ENCODE results near the gene KRTAP10-10.
"Not testable (repeated sequence)": the region's sequence is repeated elsewhere in the genome, so short reads cannot be mapped to it uniquely, and the experiment has no call there.

The KRTAP10-10 gene

DNA sequence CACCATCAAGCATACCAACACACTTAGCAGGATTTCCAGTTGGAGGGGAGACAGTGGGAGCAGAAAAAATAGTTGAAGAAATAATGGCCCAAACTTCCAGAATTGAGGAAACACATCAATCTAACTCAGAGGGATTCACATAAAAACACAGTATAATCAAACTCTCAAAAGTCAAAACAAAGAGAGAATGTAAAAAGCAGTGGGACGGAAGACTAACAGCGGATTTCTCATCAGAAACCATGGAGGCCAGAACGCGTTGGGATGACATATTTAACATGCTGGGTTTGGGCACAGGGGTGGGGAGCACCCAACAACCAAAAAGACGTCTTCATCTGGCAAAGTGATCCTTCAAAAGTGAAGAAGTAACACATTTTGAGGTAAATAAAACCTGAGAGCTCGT, 17.3 kb upstream of the KRTAP10-10 start:
- no peak for DNase-seq (ENCODE audit: low spot score)
- in situ Hi-C loops (cut with MboI; ENCODE audit: low sequenced_read_pairs, unreplicated experiment): no loop called here
- TF ChIP-seq, protein P1, sequence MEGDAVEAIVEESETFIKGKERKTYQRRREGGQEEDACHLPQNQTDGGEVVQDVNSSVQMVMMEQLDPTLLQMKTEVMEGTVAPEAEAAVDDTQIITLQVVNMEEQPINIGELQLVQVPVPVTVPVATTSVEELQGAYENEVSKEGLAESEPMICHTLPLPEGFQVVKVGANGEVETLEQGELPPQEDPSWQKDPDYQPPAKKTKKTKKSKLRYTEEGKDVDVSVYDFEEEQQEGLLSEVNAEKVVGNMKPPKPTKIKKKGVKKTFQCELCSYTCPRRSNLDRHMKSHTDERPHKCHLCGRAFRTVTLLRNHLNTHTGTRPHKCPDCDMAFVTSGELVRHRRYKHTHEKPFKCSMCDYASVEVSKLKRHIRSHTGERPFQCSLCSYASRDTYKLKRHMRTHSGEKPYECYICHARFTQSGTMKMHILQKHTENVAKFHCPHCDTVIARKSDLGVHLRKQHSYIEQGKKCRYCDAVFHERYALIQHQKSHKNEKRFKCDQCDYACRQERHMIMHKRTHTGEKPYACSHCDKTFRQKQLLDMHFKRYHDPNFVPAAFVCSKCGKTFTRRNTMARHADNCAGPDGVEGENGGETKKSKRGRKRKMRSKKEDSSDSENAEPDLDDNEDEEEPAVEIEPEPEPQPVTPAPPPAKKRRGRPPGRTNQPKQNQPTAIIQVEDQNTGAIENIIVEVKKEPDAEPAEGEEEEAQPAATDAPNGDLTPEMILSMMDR (IDR thresholded peaks at IDR 0.05; ENCODE audit: borderline replicate concordance, control extremely low read depth, extremely low read depth, insufficient read depth, missing control alignments): no peak

DNA sequence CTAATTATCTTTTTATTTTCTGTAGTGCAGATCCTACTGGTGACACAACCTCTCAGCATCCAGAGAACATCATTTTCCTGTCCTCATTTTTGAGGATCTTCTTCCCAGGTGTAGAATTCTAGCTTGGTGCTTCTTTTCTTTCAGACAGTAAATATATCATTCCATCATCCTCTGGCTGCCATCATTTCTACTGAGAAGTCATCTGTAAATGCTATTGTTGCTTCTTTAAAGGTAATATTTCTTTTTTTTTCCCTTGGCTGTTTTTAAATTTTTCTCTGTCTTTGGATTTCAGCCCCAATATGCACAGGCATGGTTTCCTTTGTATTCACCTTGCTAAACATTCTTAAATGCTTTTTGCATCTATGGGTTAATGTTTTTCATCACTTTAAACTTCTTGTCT, 13.6 kb upstream of the KRTAP10-10 start:
- in situ Hi-C loops (cut with MboI; ENCODE audit: low sequenced_read_pairs, unreplicated experiment): no loop called here
- DNase-seq (ENCODE audit: low spot score): no peak
- TF ChIP-seq, protein P1 (IDR thresholded peaks at IDR 0.05; ENCODE audit: borderline replicate concordance, control extremely low read depth, extremely low read depth, insufficient read depth, missing control alignments): no peak

DNA sequence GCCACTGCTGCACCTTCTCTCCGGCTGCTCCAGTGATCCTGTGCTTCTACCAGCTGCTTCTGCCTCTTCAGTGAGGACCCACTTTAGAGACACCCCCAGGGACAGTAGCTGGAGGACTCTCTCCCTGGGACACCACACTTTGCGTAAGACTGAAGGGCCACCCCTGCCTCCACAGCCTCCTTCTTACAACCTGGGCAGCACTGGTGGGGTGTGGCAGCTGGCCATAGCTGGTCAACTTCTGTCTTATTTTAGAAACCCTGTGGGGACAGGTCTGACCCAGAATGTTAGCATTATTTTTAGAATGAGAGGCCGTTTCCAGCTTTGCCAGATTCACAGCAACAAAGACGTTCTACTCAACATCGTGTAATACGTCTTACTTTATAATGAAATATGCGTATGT, 11.4 kb upstream of the KRTAP10-10 start:
- TF ChIP-seq, protein P1 (IDR thresholded peaks at IDR 0.05; ENCODE audit: borderline replicate concordance, control extremely low read depth, extremely low read depth, insufficient read depth, missing control alignments): no peak
- no peak for DNase-seq (ENCODE audit: low spot score)
- in situ Hi-C loops (cut with MboI; ENCODE audit: low sequenced_read_pairs, unreplicated experiment): no loop called here

DNA sequence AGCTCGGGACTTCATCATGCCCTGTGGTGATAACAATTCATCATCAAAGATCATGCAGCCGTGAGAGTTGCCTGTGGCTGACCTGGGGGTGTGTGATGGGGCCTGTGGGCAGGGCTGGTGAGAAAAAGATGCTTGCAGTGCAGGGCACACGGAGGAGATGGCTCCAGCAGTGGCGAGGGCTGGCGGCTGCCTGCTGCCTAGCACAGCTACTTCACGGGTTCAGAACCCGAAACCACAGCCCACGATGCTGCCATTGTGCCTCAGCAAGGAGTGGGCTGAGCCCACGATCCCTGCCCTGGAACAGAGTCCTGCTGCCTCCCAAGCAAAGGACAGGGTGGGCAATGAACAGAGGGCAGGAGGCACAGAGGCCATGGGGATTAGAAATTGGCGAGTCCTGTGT, 10.9 kb upstream of the KRTAP10-10 start:
- no peak for DNase-seq (ENCODE audit: low spot score)
- TF ChIP-seq, protein P1 (IDR thresholded peaks at IDR 0.05; ENCODE audit: borderline replicate concordance, control extremely low read depth, extremely low read depth, insufficient read depth, missing control alignments): no peak
- in situ Hi-C loops (cut with MboI; ENCODE audit: low sequenced_read_pairs, unreplicated experiment): no loop called here

DNA sequence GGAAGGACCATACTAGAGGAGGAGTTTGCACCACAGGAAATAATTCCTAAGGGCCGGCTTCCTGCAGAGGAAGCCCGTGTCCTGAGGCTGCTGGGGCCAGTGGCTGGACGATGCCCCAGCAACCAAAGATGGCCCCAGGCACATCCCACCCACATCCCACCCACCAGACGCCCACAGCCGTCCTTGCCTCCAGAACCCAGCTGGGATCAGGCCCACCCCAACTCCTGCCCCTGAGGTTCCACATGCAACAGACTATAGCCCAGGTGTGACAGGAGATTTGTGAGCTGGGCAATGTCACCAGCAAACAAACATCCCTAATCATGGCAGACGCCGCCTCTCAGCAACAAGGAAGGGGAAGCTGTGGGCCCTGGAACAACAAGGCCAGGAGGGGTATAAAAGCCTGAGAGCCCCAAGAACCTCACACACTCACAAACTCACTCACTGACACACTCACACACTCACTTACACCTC, 10.4 kb upstream of the KRTAP10-10 start, which contains the start of gene KRTAP10-9:
KRTAP10-9 (plus strand) TSS at position 421 of the 471 bp plus-strand sequence. CDS start 79 bp downstream, outside the sequence.
- DNase-seq (ENCODE audit: low spot score): no peak
- TF ChIP-seq, protein P1 (IDR thresholded peaks at IDR 0.05; ENCODE audit: borderline replicate concordance, control extremely low read depth, extremely low read depth, insufficient read depth, missing control alignments): no peak
- in situ Hi-C loops (cut with MboI; ENCODE audit: low sequenced_read_pairs, unreplicated experiment): no loop called here

DNA sequence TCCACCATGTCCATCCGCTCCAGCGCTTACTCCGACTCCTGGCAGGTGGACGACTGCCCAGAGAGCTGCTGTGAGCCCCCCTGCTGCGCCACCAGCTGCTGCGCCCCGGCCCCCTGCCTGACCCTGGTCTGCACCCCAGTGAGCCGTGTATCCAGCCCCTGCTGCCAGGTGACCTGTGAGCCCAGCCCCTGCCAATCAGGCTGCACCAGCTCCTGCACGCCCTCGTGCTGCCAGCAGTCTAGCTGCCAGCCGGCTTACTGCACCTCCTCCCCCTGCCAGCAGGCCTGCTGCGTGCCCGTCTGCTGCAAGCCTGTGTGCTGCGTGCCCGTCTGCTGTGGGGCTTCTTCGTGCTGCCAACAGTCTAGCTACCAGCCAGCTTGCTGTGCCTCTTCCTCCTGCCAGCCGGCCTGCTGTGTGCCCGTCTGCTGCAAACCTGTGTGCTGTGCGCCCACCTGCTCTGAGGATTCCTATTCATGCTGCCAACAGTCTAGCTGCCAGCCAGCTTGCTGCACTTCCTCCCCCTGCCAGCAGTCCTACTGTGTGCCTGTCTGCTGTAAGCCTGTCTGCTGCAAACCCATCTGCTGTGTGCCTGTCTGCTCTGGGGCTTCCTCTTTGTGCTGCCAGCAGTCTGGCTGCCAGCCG, 9.9 kb upstream of the KRTAP10-10 start:
- in situ Hi-C loops (cut with MboI; ENCODE audit: low sequenced_read_pairs, unreplicated experiment); DNase-seq (ENCODE audit: low spot score): not testable (repeated sequence)

DNA sequence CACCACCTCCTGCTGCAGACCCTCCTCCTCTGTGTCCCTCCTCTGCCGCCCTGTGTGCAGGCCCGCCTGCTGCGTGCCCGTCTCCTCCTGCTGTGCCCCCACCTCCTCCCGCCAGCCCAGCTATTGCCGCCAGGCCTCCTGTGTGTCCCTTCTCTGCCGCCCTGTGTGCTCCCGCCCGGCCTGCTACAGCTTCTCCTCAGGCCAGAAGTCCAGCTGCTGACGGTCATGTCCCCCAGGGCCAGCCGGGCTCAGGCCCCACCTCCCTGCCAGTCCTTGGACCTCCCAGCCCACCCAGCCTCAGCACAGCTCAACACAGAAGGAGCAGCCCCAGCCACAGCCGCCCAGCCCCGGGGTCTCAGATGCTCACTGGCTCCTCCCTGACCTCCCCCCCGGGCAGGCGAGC, 9.3 kb upstream of the KRTAP10-10 start:
- DNase-seq (ENCODE audit: low spot score); in situ Hi-C loops (cut with MboI; ENCODE audit: low sequenced_read_pairs, unreplicated experiment): not testable (repeated sequence)
